GM18909 (cell line): ENCODE measurements around the gene CCNB1.
A peak's percentile ranks its signal among the peaks of the same experiment; 100 is the strongest.
"Not testable (repeated sequence)": the region's sequence is repeated elsewhere in the genome, so short reads cannot be mapped to it uniquely, and the experiment has no call there.

ENCODE experiments used
- ATAC-seq: cut with Tn5 transposase; IDR thresholded peaks from one replicate; pipeline ENCODE4 v1.9.1; 2021; ENCODE audit warnings: mild to moderate bottlenecking; ENCODE audit not compliant: unreplicated experiment, poor library complexity

Gene CCNB1

GRCh38 chr5:69166686-69167492 lies at the start of gene CCNB1:
Gene CCNB1, plus strand, starts transcription at chr5:69167150. Its CDS starts 113 bp downstream, at chr5:69167263.
- peak; percentile 99 for ATAC-seq

- no peak for ATAC-seq
Measured at GRCh38 chr5:69129413-69129812, 37.5 kb upstream of the CCNB1 start.

GRCh38 chr5:69130241-69130640 lies 36.7 kb upstream of the CCNB1 start:
- no peak for ATAC-seq

GRCh38 chr5:69131304-69131703 lies 35.6 kb upstream of the CCNB1 start:
- no peak for ATAC-seq

GRCh38 chr5:69134126-69134525 lies 32.8 kb upstream of the CCNB1 start:
- no peak for ATAC-seq

GRCh38 chr5:69136293-69136692 lies 30.7 kb upstream of the CCNB1 start:
- peak; percentile 94 for ATAC-seq

GRCh38 chr5:69137208-69137607 lies 29.7 kb upstream of the CCNB1 start:
- not testable (repeated sequence) for ATAC-seq

GRCh38 chr5:69137807-69138206 lies 29.1 kb upstream of the CCNB1 start:
- ATAC-seq, result no peak

GRCh38 chr5:69138766-69139165 lies 28.2 kb upstream of the CCNB1 start:
- no peak for ATAC-seq

- not testable (repeated sequence) for ATAC-seq
Measured at GRCh38 chr5:69140239-69140638, 26.7 kb upstream of the CCNB1 start.

GRCh38 chr5:69140827-69141226 lies 26.1 kb upstream of the CCNB1 start:
- no peak for ATAC-seq

- ATAC-seq, result not testable (repeated sequence)
Measured at GRCh38 chr5:69148576-69148975, 18.4 kb upstream of the CCNB1 start.

GRCh38 chr5:69148981-69149675 lies 17.8 kb upstream of the CCNB1 start:
- no peak for ATAC-seq

- ATAC-seq, result no peak
Measured at GRCh38 chr5:69149676-69150010, 17.3 kb upstream of the CCNB1 start.

GRCh38 chr5:69152731-69153130 lies 14.2 kb upstream of the CCNB1 start:
- ATAC-seq, result no peak

GRCh38 chr5:69156456-69156855 lies 10.5 kb upstream of the CCNB1 start:
- no peak for ATAC-seq

- no peak for ATAC-seq
Measured at GRCh38 chr5:69158039-69158438, 8.9 kb upstream of the CCNB1 start.

GRCh38 chr5:69160651-69161050 lies 6.3 kb upstream of the CCNB1 start:
- ATAC-seq, result no peak

GRCh38 chr5:69167493-69167855 lies 524 bp downstream of the CCNB1 start:
- no peak for ATAC-seq

- no peak for ATAC-seq
Measured at GRCh38 chr5:69167929-69168328, 979 bp downstream of the CCNB1 start.

GRCh38 chr5:69170495-69170894 lies 3.5 kb downstream of the CCNB1 start:
- ATAC-seq, result no peak

GRCh38 chr5:69170969-69171368 lies 4.0 kb downstream of the CCNB1 start:
- ATAC-seq, result no peak
